ENCODE measurements around the gene TBL2.
"Not testable (repeated sequence)": the region's sequence is repeated elsewhere in the genome, so short reads cannot be mapped to it uniquely, and the experiment has no call there.

Gene TBL2

GRCh38 chr7:73526896-73527821 is 51.2 kb downstream of the TBL2 start:
- H3K27ac ChIP-seq (ENCODE audit: low read depth, low read length), result no peak overlapping the region
- H3K4me1 ChIP-seq (ENCODE audit: insufficient read depth, low read length), result no peaks in the 10 kb centered on the region
- no peak overlapping the region for H3K4me3 ChIP-seq (ENCODE audit: low read length)
- no peaks in the 10 kb centered on the region for H3K27me3 ChIP-seq (ENCODE audit: insufficient read depth, low read length)
- no peaks in the 10 kb centered on the region for H3K36me3 ChIP-seq (ENCODE audit: insufficient read depth, low read length)
- 90% methylated on average over 8 of the region's 8 CpGs for WGBS
- H3K9me3 ChIP-seq (ENCODE audit: insufficient read depth, low read depth, low read length), result no peaks in the 10 kb centered on the region
- H3K9ac ChIP-seq (ENCODE audit: low read depth, low read length), result no peak overlapping the region

- H3K27ac ChIP-seq (ENCODE audit: low read depth, low read length); H3K4me3 ChIP-seq (ENCODE audit: low read length): not testable (repeated sequence)
These were observed 52.3 kb downstream of the TBL2 start for GRCh38 chr7:73526158-73526494.

GRCh38 chr7:73522105-73522872 is 56.1 kb downstream of the TBL2 start, which contains the start of gene BAZ1B:
BAZ1B (minus strand) TSS chr7:73522293; CDS start chr7:73521933, 360 bp downstream.
- peak within 1 kb of the TSS; percentile 70 for H3K4me3 ChIP-seq (ENCODE audit: low read length)
- no peaks in the 10 kb centered on the region for H3K9me3 ChIP-seq (ENCODE audit: insufficient read depth, low read depth, low read length)
- peaks cover 12% of the 10 kb centered on the region; the same call in 1 of the 2 replicates for H3K4me1 ChIP-seq (ENCODE audit: insufficient read depth, low read length)
- no peaks in the 10 kb centered on the region for H3K27me3 ChIP-seq (ENCODE audit: insufficient read depth, low read length)
- under 1% methylated on average over 70 of the region's 71 CpGs for WGBS
- H3K27ac ChIP-seq (ENCODE audit: low read depth, low read length), result peak within 1 kb of the TSS; percentile 98
- peak within 1 kb of the TSS; percentile 88 for H3K9ac ChIP-seq (ENCODE audit: low read depth, low read length)
- H3K36me3 ChIP-seq (ENCODE audit: insufficient read depth, low read length), result peaks cover 27% of the 10 kb centered on the region

More at GRCh38 chr7:73526158-73526494, 52.3 kb downstream of the TBL2 start:
- not testable (repeated sequence) for H3K4me1 ChIP-seq (ENCODE audit: insufficient read depth, low read length); H3K9ac ChIP-seq (ENCODE audit: low read depth, low read length); H3K36me3 ChIP-seq (ENCODE audit: insufficient read depth, low read length); H3K9me3 ChIP-seq (ENCODE audit: insufficient read depth, low read depth, low read length); H3K27me3 ChIP-seq (ENCODE audit: insufficient read depth, low read length)
- WGBS, result 91% methylated on average over 1 of the region's 1 CpG

GRCh38 chr7:73521636-73522104 is 56.7 kb downstream of the TBL2 start:
- peak overlapping the region; percentile 98 for H3K27ac ChIP-seq (ENCODE audit: low read depth, low read length)
- peak overlapping the region; percentile 88 for H3K9ac ChIP-seq (ENCODE audit: low read depth, low read length)
- peaks cover 12% of the 10 kb centered on the region; the same call in 1 of the 2 replicates for H3K4me1 ChIP-seq (ENCODE audit: insufficient read depth, low read length)
- peaks cover 33% of the 10 kb centered on the region for H3K36me3 ChIP-seq (ENCODE audit: insufficient read depth, low read length)
- WGBS, result under 1% methylated on average over 61 of the region's 62 CpGs
- H3K9me3 ChIP-seq (ENCODE audit: insufficient read depth, low read depth, low read length), result no peaks in the 10 kb centered on the region
- H3K27me3 ChIP-seq (ENCODE audit: insufficient read depth, low read length), result no peaks in the 10 kb centered on the region
- peak overlapping the region; percentile 70 for H3K4me3 ChIP-seq (ENCODE audit: low read length)

- Histone ChIP-seq H3K4me1 (ENCODE audit: insufficient read depth, low read length) (peaks cover 12% of the 10 kb centered on the region; the same call in 1 of the 2 replicates), H3K27ac (ENCODE audit: low read depth, low read length) (peak overlapping the region; percentile 98), H3K4me3 (ENCODE audit: low read length) (peak overlapping the region; percentile 70), H3K36me3 (ENCODE audit: insufficient read depth, low read length) (peaks cover 40% of the 10 kb centered on the region), H3K9me3 (ENCODE audit: insufficient read depth, low read depth, low read length) (no peaks in the 10 kb centered on the region), H3K27me3 (ENCODE audit: insufficient read depth, low read length) (no peaks in the 10 kb centered on the region), H3K9ac (ENCODE audit: low read depth, low read length) (peak overlapping the region; percentile 88)
- 2% methylated on average over 34 of the region's 36 CpGs for WGBS
These were observed 57.4 kb downstream of the TBL2 start for GRCh38 chr7:73520673-73521635.

GRCh38 chr7:73519867-73520672 is 58.3 kb downstream of the TBL2 start:
- WGBS, result 77% methylated on average over 17 of the region's 18 CpGs
- Histone ChIP-seq H3K9ac (ENCODE audit: low read depth, low read length) (peak overlapping the region; percentile 88), H3K27me3 (ENCODE audit: insufficient read depth, low read length) (no peaks in the 10 kb centered on the region), H3K4me3 (ENCODE audit: low read length) (peak overlapping the region; percentile 70), H3K4me1 (ENCODE audit: insufficient read depth, low read length) (peaks cover 12% of the 10 kb centered on the region; the same call in 1 of the 2 replicates), H3K9me3 (ENCODE audit: insufficient read depth, low read depth, low read length) (no peaks in the 10 kb centered on the region), H3K36me3 (ENCODE audit: insufficient read depth, low read length) (peaks cover 49% of the 10 kb centered on the region), H3K27ac (ENCODE audit: low read depth, low read length) (no peak overlapping the region)

GRCh38 chr7:73518470-73518869 is 59.9 kb downstream of the TBL2 start:
- Histone ChIP-seq H3K9me3 (ENCODE audit: insufficient read depth, low read depth, low read length) (no peaks in the 10 kb centered on the region), H3K9ac (ENCODE audit: low read depth, low read length) (no peak overlapping the region), H3K4me1 (ENCODE audit: insufficient read depth, low read length) (peaks cover 12% of the 10 kb centered on the region; the same call in 1 of the 2 replicates), H3K4me3 (ENCODE audit: low read length) (peak overlapping the region; percentile 18; the same call in 1 of the 2 replicates), H3K27ac (ENCODE audit: low read depth, low read length) (no peak overlapping the region), H3K36me3 (ENCODE audit: insufficient read depth, low read length) (peaks cover 64% of the 10 kb centered on the region), H3K27me3 (ENCODE audit: insufficient read depth, low read length) (no peaks in the 10 kb centered on the region)
- WGBS, result 95% methylated on average over 5 of the region's 5 CpGs
